Measurements from ENCODE around the gene NPIPB6.

DNA sequence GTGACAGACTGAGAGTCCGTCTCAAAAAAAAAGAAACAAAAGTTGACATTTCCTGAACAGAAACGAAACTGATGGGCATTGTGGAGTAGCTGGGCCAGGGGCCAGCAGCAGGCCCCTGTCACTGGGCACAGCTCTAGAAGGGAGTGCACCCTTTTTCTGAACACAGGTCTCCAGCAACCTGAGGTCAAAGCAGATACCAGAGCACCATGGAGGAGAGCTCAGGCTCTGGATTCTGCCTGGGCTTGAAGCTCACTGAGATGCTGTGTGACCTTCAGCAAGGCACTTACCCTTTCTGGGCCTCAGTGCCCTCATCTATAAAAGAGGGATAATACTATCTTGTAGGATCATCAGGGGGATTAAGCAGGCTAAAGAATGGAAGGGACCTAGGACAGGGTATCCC lies 66.0 kb downstream of the NPIPB6 start:
- TF ChIP-seq POLR2A (IDR thresholded peaks at IDR 0.05; ENCODE audit: low read length), result no peak
- no peak for TF ChIP-seq GATA1 (IDR thresholded peaks at IDR 0.05; ENCODE audit: low read depth, low read length)

All from erythroblast (primary cell).